BE2C (cell line): Measurements from ENCODE around the gene RAB3IL1.

ENCODE experiments used
- DNase-seq: peaks from one replicate; pipeline ENCODE4 v3.0.0-alpha.2; 2020
- H3K27me3 ChIP-seq: fragments of 250-450 bp; sonication (Bioruptor Pico); 2 replicates; pipeline ENCODE4 v1.5.1; 2020; ENCODE audit warnings: mild to moderate bottlenecking
- H3K36me3 ChIP-seq: fragments of 250-450 bp; sonication (Bioruptor Pico); 2 replicates; pipeline ENCODE4 v1.5.1; 2020; ENCODE audit warnings: mild to moderate bottlenecking
- H3K4me1 ChIP-seq: fragments of 250-450 bp; sonication (Bioruptor Pico); 2 replicates; pipeline ENCODE4 v1.5.1; 2020
- H3K4me3 ChIP-seq: 2 replicates; pipeline ENCODE4 v1.5.1; 2011; ENCODE audit warnings: low read depth, low read length
- H3K9me3 ChIP-seq: fragments of 250-450 bp; sonication (Bioruptor Pico); 2 replicates; pipeline ENCODE4 v1.5.1; 2020
- TF ChIP-seq, protein P1 (sequence below): IDR thresholded peaks from 2 replicates; pipeline ENCODE4 v1.5.1; 2012; ENCODE audit warnings: mild to moderate bottlenecking, low read depth, low read length

Gene RAB3IL1

DNA sequence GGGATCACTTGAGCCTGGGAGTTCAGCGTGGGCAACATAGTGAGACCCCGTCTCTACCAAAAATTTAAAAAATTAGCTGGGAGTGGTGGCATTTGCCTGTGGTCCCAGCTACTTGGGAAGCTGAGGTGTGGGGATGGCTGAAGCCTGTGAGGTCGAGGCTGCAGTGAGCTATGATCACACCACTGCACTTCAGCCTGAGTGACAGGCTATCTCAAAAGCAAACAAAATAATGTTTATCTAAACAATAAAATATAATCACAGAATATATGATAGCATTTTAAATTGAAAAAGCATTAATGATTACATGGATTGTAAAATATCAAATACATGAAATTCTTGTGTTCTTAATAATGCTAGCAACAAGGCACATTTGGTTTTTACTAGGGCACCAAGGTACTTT, 35.5 kb upstream of the RAB3IL1 start:
- DNase-seq: no peak
- no peaks in the 10 kb centered on the region for H3K27me3 ChIP-seq
- H3K4me3 ChIP-seq: no peak overlapping the region
- TF ChIP-seq, protein P1, sequence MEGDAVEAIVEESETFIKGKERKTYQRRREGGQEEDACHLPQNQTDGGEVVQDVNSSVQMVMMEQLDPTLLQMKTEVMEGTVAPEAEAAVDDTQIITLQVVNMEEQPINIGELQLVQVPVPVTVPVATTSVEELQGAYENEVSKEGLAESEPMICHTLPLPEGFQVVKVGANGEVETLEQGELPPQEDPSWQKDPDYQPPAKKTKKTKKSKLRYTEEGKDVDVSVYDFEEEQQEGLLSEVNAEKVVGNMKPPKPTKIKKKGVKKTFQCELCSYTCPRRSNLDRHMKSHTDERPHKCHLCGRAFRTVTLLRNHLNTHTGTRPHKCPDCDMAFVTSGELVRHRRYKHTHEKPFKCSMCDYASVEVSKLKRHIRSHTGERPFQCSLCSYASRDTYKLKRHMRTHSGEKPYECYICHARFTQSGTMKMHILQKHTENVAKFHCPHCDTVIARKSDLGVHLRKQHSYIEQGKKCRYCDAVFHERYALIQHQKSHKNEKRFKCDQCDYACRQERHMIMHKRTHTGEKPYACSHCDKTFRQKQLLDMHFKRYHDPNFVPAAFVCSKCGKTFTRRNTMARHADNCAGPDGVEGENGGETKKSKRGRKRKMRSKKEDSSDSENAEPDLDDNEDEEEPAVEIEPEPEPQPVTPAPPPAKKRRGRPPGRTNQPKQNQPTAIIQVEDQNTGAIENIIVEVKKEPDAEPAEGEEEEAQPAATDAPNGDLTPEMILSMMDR: no peak
- H3K9me3 ChIP-seq: no peaks in the 10 kb centered on the region
- peaks cover 12% of the 10 kb centered on the region for H3K4me1 ChIP-seq
- no peaks in the 10 kb centered on the region for H3K36me3 ChIP-seq

DNA sequence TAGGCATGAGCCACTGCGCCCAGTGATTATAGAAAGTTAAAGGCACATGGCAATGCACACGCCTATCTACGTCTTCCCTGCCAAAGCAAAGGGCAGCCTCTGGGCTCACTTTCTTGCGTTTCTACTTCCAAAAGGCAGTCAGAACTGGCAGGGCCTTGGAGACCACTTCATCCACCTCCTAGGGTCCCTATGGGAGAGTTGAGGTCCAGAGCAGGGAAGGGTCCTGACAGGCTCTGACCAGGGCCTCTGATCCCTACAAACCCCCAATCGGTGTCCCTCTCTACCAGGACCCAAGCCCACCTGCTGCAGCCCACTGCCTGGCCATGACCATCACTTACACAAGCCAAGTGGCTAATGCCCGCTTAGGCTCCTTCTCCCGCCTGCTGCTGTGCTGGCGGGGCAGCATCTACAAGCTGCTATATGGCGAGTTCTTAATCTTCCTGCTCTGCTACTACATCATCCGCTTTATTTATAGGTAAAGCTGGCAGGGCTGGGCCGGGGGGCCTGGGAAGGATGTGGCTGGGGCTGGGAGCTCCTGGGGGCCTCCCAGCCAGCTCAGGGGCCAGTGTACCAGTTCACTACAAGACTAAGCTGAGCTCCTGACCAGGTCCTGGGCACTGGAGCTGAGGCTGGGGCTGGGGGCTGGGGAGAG, 34.2 kb upstream of the RAB3IL1 start:
- no peaks in the 10 kb centered on the region for H3K36me3 ChIP-seq
- peaks cover 17% of the 10 kb centered on the region for H3K4me1 ChIP-seq
- DNase-seq: no peak
- no peaks in the 10 kb centered on the region for H3K27me3 ChIP-seq
- no peak overlapping the region for H3K4me3 ChIP-seq
- TF ChIP-seq, protein P1: no peak
- H3K9me3 ChIP-seq: no peaks in the 10 kb centered on the region

DNA sequence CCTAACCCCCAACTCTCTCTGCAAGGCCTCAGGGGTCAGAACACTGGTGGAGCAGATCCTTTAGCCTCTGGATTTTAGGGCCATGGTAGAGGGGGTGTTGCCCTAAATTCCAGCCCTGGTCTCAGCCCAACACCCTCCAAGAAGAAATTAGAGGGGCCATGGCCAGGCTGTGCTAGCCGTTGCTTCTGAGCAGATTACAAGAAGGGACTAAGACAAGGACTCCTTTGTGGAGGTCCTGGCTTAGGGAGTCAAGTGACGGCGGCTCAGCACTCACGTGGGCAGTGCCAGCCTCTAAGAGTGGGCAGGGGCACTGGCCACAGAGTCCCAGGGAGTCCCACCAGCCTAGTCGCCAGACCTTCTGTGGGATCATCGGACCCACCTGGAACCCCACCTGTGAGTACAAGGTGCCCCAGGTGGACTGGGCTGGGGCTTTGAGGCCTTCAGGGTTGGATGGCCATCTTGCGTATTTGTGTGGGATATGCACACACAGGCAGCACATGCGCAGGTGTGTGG, 32.7 kb upstream of the RAB3IL1 start, which contains the start of gene BEST1:
BEST1 (plus strand) TSS at position 317 of the 513 bp plus-strand sequence. CDS start 1,456 bp downstream, outside the sequence.
- Histone ChIP-seq H3K4me1 (peaks cover 17% of the 10 kb centered on the region), H3K36me3 (no peaks in the 10 kb centered on the region), H3K4me3 (peak within 1 kb of the TSS; percentile 23), H3K9me3 (no peaks in the 10 kb centered on the region), H3K27me3 (no peaks in the 10 kb centered on the region)
- no peak for DNase-seq
- TF ChIP-seq, protein P1: no peak

DNA sequence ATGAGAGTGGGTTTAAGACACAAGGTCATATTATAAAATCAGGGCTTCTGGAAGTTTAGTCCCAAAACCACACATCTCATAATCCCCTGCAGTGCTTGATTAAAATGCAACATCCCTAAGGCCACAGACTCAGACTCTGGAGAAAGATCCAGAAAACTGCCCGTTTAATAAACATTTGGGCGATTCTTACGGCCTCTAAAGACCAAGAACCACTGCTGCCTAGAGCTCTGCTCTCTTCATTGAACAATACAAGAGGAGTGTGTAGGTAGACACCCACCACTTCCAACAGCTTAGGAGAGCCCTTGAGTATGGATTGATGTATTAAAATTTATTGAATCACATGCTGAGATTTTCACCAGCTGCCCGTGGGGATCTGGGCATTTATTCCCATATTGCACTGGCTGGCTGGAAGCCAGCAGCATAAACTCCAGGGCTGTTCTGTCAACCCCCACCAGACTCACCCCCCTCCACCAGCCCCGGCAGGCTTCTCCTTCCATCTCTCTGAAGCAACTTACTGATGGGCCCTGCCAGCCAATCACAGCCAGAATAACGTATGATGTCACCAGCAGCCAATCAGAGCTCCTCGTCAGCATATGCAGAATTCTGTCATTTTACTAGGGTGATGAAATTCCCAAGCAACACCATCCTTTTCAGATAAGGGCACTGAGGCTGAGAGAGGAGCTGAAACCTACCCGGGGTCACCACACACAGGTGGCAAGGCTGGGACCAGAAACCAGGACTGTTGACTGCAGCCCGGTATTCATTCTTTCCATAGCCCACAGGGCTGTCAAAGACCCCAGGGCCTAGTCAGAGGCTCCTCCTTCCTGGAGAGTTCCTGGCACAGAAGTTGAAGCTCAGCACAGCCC, 32.0 kb upstream of the RAB3IL1 start:
- TF ChIP-seq, protein P1: no peak
- peak overlapping the region; percentile 23 for H3K4me3 ChIP-seq

DNA sequence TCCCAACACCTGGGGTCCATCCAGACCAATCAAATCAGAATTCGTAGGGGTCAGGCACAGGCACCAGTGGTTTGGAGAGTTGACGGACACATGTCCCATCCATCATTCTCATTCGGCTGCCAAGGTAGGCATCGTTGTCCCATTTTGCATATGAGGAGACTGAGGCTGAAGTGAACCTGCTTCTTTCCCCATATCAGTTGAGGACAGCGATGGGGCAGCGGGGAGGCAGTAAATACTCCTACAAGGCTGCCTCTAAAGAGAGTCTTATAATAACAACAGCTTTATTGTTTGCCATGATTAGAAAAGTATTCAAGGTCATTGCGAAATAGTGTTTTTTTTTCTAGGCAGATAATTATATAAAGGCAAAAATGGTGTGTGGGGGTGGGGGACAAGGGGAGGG, 31.1 kb upstream of the RAB3IL1 start:
- H3K4me3 ChIP-seq: no peak overlapping the region
- DNase-seq: no peak

More for the DNA sequence above, 32.0 kb upstream of the RAB3IL1 start:
- Histone ChIP-seq H3K9me3 (no peaks in the 10 kb centered on the region), H3K27me3 (no peaks in the 10 kb centered on the region), H3K4me1 (peaks cover 17% of the 10 kb centered on the region), H3K36me3 (no peaks in the 10 kb centered on the region)
- peak; percentile 91 for DNase-seq

More for the DNA sequence above, 31.1 kb upstream of the RAB3IL1 start:
- H3K36me3 ChIP-seq: no peaks in the 10 kb centered on the region
- TF ChIP-seq, protein P1: no peak
- H3K9me3 ChIP-seq: no peaks in the 10 kb centered on the region
- H3K27me3 ChIP-seq: no peaks in the 10 kb centered on the region
- peaks cover 17% of the 10 kb centered on the region for H3K4me1 ChIP-seq
